BE2C (cell line): Measurements from ENCODE around the gene PREX1.
"Not testable (repeated sequence)": the region's sequence is repeated elsewhere in the genome, so short reads cannot be mapped to it uniquely, and the experiment has no call there.

Experiments used
- DNase-seq: peaks from one replicate; pipeline ENCODE4 v3.0.0-alpha.2; 2020
- H3K27me3 ChIP-seq: fragments of 250-450 bp; sonication (Bioruptor Pico); 2 replicates; pipeline ENCODE4 v1.5.1; 2020; ENCODE audit warnings: mild to moderate bottlenecking
- H3K36me3 ChIP-seq: fragments of 250-450 bp; sonication (Bioruptor Pico); 2 replicates; pipeline ENCODE4 v1.5.1; 2020; ENCODE audit warnings: mild to moderate bottlenecking
- H3K4me1 ChIP-seq: fragments of 250-450 bp; sonication (Bioruptor Pico); 2 replicates; pipeline ENCODE4 v1.5.1; 2020
- H3K4me3 ChIP-seq: 2 replicates; pipeline ENCODE4 v1.5.1; 2011; ENCODE audit warnings: low read depth, low read length
- H3K9me3 ChIP-seq: fragments of 250-450 bp; sonication (Bioruptor Pico); 2 replicates; pipeline ENCODE4 v1.5.1; 2020
- CTCF ChIP-seq: IDR thresholded peaks from 2 replicates; pipeline ENCODE4 v1.5.1; 2012; ENCODE audit warnings: mild to moderate bottlenecking, low read depth, low read length

PREX1 gene

GRCh38 chr20:48829940-48830339 lies 2.1 kb upstream of the PREX1 start:
- Histone ChIP-seq H3K9me3 (no peaks in the 10 kb centered on the region), H3K27me3 (peaks cover 9% of the 10 kb centered on the region), H3K4me3 (no peak overlapping the region), H3K4me1 (no peaks in the 10 kb centered on the region), H3K36me3 (no peaks in the 10 kb centered on the region)
- no peak for TF ChIP-seq CTCF
- no peak for DNase-seq

- H3K36me3 ChIP-seq: no peaks in the 10 kb centered on the region
- H3K4me1 ChIP-seq: no peaks in the 10 kb centered on the region
- peaks cover 9% of the 10 kb centered on the region for H3K27me3 ChIP-seq
- no peaks in the 10 kb centered on the region for H3K9me3 ChIP-seq
- DNase-seq: no peak
- no peak for TF ChIP-seq CTCF
- peak overlapping the region; percentile 68 for H3K4me3 ChIP-seq
Measured at GRCh38 chr20:48828734-48829460, 1.1 kb upstream of the PREX1 start.

GRCh38 chr20:48826883-48827771 lies 672 bp downstream of the PREX1 start:
- Histone ChIP-seq H3K4me3 (peak overlapping the region; percentile 45), H3K36me3 (no peaks in the 10 kb centered on the region), H3K4me1 (no peaks in the 10 kb centered on the region), H3K9me3 (no peaks in the 10 kb centered on the region), H3K27me3 (peaks cover 9% of the 10 kb centered on the region)
- no peak for TF ChIP-seq CTCF
- DNase-seq: peak; percentile 46

- not testable (repeated sequence) for H3K4me1 ChIP-seq, H3K27me3 ChIP-seq, H3K4me3 ChIP-seq, DNase-seq, H3K36me3 ChIP-seq, H3K9me3 ChIP-seq
Measured at GRCh38 chr20:48826480-48826879, 1.3 kb downstream of the PREX1 start.

GRCh38 chr20:48826069-48826468 lies 1.7 kb downstream of the PREX1 start:
- Histone ChIP-seq H3K4me1 (no peaks in the 10 kb centered on the region), H3K9me3 (no peaks in the 10 kb centered on the region), H3K27me3 (peaks cover 9% of the 10 kb centered on the region), H3K36me3 (no peaks in the 10 kb centered on the region), H3K4me3 (no peak overlapping the region)
- DNase-seq: no peak
- TF ChIP-seq CTCF: no peak

GRCh38 chr20:48825566-48825920 lies 2.3 kb downstream of the PREX1 start:
- peaks cover 9% of the 10 kb centered on the region for H3K27me3 ChIP-seq
- H3K36me3 ChIP-seq: no peaks in the 10 kb centered on the region
- H3K4me1 ChIP-seq: no peaks in the 10 kb centered on the region
- H3K9me3 ChIP-seq: no peaks in the 10 kb centered on the region
- TF ChIP-seq CTCF: no peak
- no peak for DNase-seq
- H3K4me3 ChIP-seq: no peak overlapping the region
